HUES48 (cell line): ENCODE data around the gene PHRF1.

Source experiments
- H3K27ac ChIP-seq: one replicate; pipeline ENCODE4 v1.7.0; 2013; ENCODE audit warnings: low read depth, low read length, inconsistent platforms
- H3K27me3 ChIP-seq: 2 replicates; pipeline ENCODE4 v1.6.1; 2013; ENCODE audit warnings: mild to moderate bottlenecking, low read length; ENCODE audit not compliant: control insufficient read depth, insufficient read depth
- H3K36me3 ChIP-seq: 2 replicates; pipeline ENCODE4 v1.6.1; 2013; ENCODE audit warnings: low read length; ENCODE audit not compliant: control insufficient read depth, insufficient read depth
- H3K4me1 ChIP-seq: 2 replicates; pipeline ENCODE4 v1.6.1; 2013; ENCODE audit warnings: mild to moderate bottlenecking, low read length; ENCODE audit not compliant: control insufficient read depth, insufficient read depth
- H3K4me3 ChIP-seq: 2 replicates; pipeline ENCODE4 v1.5.1; 2013; ENCODE audit warnings: mild to moderate bottlenecking, low read depth, low read length
- H3K9ac ChIP-seq: 2 replicates; pipeline ENCODE4 v1.6.1; 2013; ENCODE audit warnings: mild to moderate bottlenecking, low read depth, low read length, moderate library complexity
- H3K9me3 ChIP-seq: 2 replicates; pipeline ENCODE4 v1.6.1; 2013; ENCODE audit warnings: low read length; ENCODE audit not compliant: control insufficient read depth, insufficient read depth

Gene PHRF1

GRCh38 chr11:562046-562645, 14.1 kb upstream of the PHRF1 start:
- Histone ChIP-seq H3K27ac (no peak overlapping the region), H3K4me3 (no peak overlapping the region; the same call in 1 of the 2 replicates), H3K9ac (no peak overlapping the region), H3K36me3 (peaks cover 15% of the 10 kb centered on the region), H3K9me3 (no peaks in the 10 kb centered on the region), H3K4me1 (peaks cover 10% of the 10 kb centered on the region), H3K27me3 (peaks cover 10% of the 10 kb centered on the region)

GRCh38 chr11:563066-563811, 13.0 kb upstream of the PHRF1 start:
- Histone ChIP-seq H3K27me3 (no peaks in the 10 kb centered on the region), H3K9ac (no peak overlapping the region), H3K4me1 (peaks cover 10% of the 10 kb centered on the region)

GRCh38 chr11:563812-564578, 12.3 kb upstream of the PHRF1 start:
- no peaks in the 10 kb centered on the region for H3K9me3 ChIP-seq
- H3K4me3 ChIP-seq = no peak overlapping the region
- peaks cover 15% of the 10 kb centered on the region for H3K36me3 ChIP-seq
- no peak overlapping the region for H3K27ac ChIP-seq
- H3K4me1 ChIP-seq = peaks cover 10% of the 10 kb centered on the region
- H3K27me3 ChIP-seq = no peaks in the 10 kb centered on the region
- no peak overlapping the region for H3K9ac ChIP-seq

More at GRCh38 chr11:563066-563811, 13.0 kb upstream of the PHRF1 start:
- Histone ChIP-seq H3K27ac (no peak overlapping the region), H3K36me3 (peaks cover 15% of the 10 kb centered on the region), H3K4me3 (no peak overlapping the region), H3K9me3 (no peaks in the 10 kb centered on the region)

GRCh38 chr11:565921-566509, 10.3 kb upstream of the PHRF1 start:
- H3K4me1 ChIP-seq = peaks cover 4% of the 10 kb centered on the region
- H3K27ac ChIP-seq = peak overlapping the region; percentile 26
- H3K9ac ChIP-seq = no peak overlapping the region

GRCh38 chr11:567011-567628, 9.2 kb upstream of the PHRF1 start:
- Histone ChIP-seq H3K27ac (no peak overlapping the region), H3K4me1 (peaks cover 9% of the 10 kb centered on the region), H3K36me3 (peaks cover 15% of the 10 kb centered on the region), H3K9me3 (no peaks in the 10 kb centered on the region), H3K9ac (no peak overlapping the region), H3K4me3 (peak overlapping the region; percentile 64; the same call in 1 of the 2 replicates), H3K27me3 (no peaks in the 10 kb centered on the region; the same call in 1 of the 2 replicates)

More at GRCh38 chr11:565921-566509, 10.3 kb upstream of the PHRF1 start:
- Histone ChIP-seq H3K9me3 (no peaks in the 10 kb centered on the region), H3K36me3 (peaks cover 15% of the 10 kb centered on the region), H3K27me3 (no peaks in the 10 kb centered on the region; the same call in 1 of the 2 replicates), H3K4me3 (no peak overlapping the region)

GRCh38 chr11:567629-568292, 8.5 kb upstream of the PHRF1 start:
- H3K9ac ChIP-seq = no peak overlapping the region
- peak overlapping the region; percentile 64 for H3K4me3 ChIP-seq
- no peaks in the 10 kb centered on the region; the same call in 1 of the 2 replicates for H3K27me3 ChIP-seq
- H3K9me3 ChIP-seq = no peaks in the 10 kb centered on the region
- peaks cover 9% of the 10 kb centered on the region for H3K4me1 ChIP-seq
- no peak overlapping the region for H3K27ac ChIP-seq
- H3K36me3 ChIP-seq = peaks cover 15% of the 10 kb centered on the region

GRCh38 chr11:568306-569157, 7.7 kb upstream of the PHRF1 start:
- Histone ChIP-seq H3K27me3 (no peaks in the 10 kb centered on the region; the same call in 1 of the 2 replicates), H3K27ac (no peak overlapping the region), H3K9ac (no peak overlapping the region), H3K4me3 (peak overlapping the region; percentile 64), H3K36me3 (peaks cover 7% of the 10 kb centered on the region), H3K4me1 (peaks cover 9% of the 10 kb centered on the region), H3K9me3 (no peaks in the 10 kb centered on the region)

- H3K4me3 ChIP-seq = peak overlapping the region; percentile 62
- no peaks in the 10 kb centered on the region for H3K9me3 ChIP-seq
- peaks cover 12% of the 10 kb centered on the region for H3K4me1 ChIP-seq
- no peak overlapping the region for H3K27ac ChIP-seq
- H3K9ac ChIP-seq = no peak overlapping the region
- peaks cover 3% of the 10 kb centered on the region for H3K27me3 ChIP-seq
- H3K36me3 ChIP-seq = no peaks in the 10 kb centered on the region
Observed at GRCh38 chr11:569158-569885, 6.9 kb upstream of the PHRF1 start.

- no peak overlapping the region for H3K4me3 ChIP-seq
- H3K4me1 ChIP-seq = peaks cover 14% of the 10 kb centered on the region
- H3K36me3 ChIP-seq = no peaks in the 10 kb centered on the region
Observed at GRCh38 chr11:571802-572185, 4.5 kb upstream of the PHRF1 start.

More at GRCh38 chr11:571802-572185, 4.5 kb upstream of the PHRF1 start:
- Histone ChIP-seq H3K27ac (peak overlapping the region; percentile 67), H3K9me3 (no peaks in the 10 kb centered on the region), H3K27me3 (peaks cover 16% of the 10 kb centered on the region), H3K9ac (no peak overlapping the region)
